Endometrium (tissue), 2 donors: ENCODE data around the gene RANBP1.

ENCODE experiments used
- FAIRE-seq: peaks from 2 replicates; lab custom pipeline; 2012; peaks lifted over from hg19 to GRCh38; lab: Jason Lieb, UNC
- donor health status: control.
- donor health status: control.

The RANBP1 gene

DNA sequence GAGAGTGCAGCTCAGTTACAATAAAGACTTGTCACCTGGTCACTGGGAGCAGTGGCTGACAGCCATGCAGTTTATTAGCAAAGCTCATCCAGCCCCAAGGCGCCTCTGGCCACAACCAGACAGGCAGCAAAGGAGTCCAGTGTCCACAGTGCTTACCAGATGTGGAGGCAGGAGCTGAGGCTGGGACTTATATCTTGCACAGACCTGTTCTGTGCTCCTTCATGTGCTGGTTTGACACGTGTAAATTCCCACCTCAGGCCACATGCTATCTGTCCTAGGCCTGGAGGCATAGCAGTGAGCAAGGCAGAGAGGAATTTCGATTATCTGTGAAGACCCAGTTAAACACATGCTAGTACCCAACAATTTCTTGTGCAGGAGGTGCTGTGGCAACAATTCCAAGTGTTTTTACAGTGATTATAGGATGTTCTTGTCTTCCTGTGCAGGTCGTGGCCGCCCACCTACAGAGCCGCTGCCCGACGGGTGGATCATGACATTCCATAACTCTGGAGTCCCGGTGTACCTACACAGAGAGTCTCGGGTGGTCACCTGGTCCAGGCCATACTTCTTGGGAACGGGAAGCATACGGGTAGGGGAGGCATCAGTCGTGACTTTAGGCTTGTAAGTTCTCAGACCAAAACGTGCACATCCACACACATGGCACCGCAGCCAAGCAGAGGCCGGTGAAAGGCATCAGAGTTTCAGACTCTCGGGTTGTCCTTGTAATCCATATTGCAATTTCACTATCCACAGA, 26.5 kb upstream of the RANBP1 start:
- FAIRE-seq, result no peak

DNA sequence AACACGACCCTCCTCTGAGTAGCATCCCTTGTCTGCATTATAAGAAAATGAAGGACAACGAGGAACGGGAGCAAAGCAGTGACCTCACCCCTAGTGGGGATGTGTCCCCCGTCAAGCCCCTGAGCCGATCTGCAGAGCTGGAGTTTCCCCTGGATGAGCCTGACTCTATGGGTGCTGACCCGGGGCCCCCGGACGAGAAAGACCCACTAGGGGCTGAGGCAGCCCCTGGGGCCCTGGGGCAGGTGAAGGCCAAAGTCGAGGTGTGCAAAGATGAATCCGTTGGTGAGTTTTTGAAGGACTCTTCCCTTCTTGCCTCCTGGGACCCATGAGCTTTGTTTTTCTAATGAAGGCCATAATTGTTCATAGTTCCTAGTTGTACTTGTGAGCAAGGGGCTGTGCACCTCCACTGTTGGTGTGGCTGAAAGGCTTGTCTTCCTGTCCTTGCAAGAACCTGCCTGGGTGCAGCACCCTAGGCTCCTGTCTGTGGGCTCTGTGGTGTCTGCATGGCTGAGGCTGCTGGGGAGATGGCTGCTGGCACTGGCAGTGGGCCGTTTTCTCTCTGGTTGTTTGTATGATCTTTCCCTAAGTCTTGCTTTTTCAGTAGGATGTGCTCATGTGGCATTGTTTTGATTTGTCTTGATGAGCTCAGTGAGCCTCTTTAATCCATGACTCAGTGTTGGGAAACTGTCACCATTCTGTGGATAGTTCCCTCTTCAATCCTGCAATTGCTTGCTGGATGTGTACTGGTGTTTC, 25.8 kb upstream of the RANBP1 start:
- no peak for FAIRE-seq

DNA sequence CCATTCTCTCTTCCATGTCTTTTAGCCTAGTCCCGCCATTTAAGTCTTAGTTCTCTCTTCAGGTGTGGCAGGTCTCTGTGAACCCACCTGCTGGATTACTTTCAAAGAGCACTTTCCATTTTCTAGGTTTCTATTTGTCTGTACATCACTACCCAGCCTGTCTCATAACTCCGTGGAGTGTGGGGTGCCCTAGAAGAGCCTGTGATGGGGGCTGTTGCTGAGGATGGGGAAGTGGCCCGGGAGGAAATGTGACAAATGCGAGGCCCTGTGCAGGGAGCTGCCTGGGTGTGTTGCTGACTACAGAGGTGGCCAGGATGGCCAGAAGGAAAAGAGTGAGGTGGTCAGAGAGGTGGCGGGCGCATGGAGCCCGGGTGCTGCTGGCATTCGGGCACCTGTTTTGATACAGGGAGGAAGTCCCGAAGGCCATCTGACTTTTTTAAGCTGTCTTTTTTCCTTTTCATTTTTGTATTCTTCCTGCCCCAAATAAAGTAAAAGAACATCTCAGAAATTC, 25.1 kb upstream of the RANBP1 start:
- FAIRE-seq, result no peak

DNA sequence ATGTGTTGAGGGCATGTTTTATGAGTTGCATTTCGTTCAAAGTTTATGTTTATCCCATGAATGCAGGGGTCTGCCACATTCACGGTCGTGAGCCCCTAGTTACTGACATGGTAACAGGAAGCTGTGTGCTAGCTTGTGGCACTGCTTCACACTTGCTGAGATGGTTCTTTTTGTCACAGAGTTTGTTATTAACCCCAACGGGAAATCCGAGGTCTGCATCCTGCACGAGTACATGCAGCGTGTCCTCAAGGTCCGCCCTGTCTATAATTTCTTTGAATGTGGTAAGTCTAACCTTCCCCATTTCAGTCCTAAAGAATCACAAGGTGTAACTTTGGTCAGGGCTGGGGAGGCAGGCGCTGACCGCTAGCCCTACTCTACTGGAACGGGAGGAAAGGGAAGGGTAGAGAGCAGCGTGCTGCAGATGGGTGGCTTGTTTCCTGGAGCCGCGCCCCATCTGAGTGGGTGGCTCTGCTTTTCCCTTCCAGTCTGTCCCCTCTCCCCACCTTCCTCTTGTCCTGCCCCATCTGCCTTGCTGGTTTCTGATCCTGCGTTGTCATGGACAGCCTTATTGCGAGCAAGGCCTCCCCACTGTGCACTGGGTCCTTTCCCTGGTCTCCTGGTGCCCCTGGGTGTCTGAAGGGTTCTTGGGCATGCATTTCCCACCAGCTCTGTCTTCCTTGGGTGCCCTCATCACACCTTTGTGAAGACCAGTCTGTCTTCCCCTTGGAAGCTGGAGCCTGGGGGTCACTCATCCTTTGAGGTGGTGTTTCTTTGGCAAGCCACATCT, 24.0 kb upstream of the RANBP1 start:
- FAIRE-seq, result no peak

DNA sequence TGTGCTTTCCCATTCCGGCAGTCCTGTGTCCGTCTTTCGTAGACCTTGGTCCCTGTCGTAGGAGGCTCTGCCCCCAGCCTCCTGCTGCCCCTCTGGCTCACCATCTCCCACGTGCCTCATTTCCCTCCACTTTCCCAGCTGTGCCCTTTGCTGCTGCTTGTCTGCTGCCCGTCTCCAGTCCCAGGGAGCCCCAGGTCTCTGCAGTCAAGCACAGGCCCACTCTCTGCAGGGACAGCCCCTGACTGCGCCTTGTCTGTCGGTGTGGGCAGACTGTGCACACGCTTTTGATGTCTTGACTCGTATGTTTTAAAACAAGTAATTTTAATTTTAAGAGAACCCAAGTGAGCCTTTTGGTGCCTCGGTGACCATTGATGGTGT, 23.4 kb upstream of the RANBP1 start:
- no peak for FAIRE-seq

DNA sequence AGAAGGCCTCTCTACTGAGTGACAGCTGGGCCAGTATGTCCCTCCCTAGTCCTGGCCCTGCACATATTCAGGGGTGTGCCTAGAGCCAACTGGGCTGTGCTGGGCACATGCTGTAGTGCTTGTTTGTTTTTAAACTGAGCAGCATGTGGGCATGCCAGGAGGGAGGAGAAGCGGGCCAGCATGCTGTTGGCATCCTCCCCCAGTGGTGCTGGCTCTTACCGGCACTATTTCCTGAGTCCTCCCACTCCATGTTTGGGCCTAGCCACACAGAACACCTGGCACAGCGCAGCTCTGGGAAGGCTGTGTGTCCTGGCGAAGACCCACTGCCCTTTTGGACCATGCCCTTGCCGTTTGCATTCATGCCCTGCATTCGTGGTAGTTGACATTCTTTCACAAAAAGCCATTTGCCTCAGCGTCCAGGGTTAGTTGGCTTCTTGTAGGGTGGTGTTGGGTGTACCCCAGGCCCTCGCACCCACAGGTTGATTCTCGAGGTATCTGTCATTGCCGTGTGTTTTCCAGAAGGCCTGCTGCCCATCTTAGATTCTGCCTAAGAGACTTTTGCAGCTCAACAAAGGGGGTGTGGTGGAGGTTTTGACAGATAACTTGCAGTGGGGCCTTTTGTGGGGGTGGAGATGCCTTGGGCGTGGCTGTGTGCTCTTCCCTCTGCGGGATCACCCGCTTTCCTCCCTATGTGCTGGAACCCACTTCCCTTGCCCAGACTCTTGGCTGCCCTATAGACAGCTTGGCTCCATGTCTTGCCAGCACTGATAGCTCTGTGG, 22.3 kb upstream of the RANBP1 start:
- FAIRE-seq, result no peak

DNA sequence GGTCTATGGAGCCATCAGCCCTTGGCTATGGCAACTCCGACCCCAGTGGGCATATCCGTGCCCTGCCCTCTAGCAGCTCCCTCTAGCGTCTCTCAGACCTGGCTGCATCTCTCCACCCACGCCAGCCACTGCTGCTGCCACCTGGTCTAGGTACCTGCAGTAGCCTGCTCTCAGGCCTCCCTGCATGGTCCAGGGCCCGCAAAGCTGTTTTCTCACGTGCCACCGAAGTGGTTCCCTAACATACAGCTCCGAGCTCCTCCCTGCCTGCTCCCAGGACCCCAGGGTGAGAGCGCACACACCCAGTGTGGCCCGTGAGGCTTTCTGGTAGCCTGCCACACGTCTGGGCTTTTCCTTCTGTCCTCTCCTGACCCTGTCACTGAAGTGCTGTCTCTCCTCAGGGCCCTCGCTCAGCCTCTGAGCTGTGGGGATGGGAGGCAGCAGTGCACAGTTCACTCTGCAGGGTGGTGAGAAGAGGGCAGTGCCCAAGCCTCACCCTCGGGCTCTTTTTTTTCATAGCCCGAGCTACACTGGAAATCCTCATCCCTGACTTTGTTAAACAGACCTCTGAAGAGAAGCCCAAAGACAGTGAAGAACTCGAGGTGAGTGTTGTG, 21.6 kb upstream of the RANBP1 start:
- FAIRE-seq, result no peak

DNA sequence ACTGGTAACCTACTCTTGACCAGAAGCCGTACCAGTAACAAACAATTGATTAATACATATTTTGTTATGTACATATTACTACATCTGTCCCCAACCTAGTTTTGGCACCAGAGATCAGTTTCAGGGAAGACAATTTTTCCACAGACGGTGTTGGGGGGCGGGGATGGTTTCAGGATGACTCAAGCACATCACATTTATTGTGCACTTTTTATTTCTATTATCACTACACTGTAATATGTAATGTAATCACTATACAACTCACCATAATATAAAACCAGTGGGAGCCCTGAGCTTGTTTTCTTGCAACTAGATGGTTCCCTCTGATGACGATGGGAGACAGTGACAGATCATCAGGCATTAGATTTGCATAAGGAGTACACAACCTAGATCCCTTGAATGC, 20.4 kb upstream of the RANBP1 start:
- no peak for FAIRE-seq

DNA sequence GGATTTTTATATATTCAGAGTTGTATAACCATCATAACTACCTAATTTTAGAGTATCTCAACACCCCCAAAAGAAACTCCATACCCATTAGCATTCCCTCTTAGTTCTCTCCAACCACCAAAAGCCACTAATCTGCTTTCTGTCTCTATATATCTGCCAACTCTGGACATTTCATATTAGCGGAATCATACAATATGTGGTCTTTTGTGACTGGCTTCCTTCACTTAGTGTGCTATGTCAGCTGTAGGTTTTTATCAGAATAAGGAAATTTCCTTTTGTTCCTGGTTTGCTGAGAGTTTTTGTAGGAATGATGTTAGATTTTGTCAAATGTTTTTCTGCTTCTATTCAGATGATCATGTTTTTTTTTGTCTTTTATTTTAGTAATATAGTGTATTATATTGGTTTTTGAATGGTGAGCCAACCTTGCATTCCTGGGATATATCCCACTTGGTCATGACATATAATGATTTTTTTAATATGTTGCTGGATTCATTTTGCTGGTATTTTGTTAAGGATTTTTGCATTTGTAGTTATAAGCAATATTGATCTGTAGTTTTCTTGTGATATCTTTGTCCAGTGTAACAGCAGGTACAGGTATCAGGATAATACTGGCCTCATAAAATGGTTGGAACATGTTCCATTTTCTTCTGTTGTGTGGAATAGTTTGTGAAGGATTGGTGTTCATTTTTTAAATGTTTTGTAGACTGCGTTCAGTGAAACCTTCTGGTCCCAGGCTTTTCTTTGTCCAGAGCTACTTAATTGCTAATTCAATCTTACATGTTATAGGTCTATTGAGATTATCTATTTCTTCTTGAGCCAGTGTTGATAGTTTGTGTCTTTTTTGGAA, 19.1 kb upstream of the RANBP1 start:
- no peak for FAIRE-seq

DNA sequence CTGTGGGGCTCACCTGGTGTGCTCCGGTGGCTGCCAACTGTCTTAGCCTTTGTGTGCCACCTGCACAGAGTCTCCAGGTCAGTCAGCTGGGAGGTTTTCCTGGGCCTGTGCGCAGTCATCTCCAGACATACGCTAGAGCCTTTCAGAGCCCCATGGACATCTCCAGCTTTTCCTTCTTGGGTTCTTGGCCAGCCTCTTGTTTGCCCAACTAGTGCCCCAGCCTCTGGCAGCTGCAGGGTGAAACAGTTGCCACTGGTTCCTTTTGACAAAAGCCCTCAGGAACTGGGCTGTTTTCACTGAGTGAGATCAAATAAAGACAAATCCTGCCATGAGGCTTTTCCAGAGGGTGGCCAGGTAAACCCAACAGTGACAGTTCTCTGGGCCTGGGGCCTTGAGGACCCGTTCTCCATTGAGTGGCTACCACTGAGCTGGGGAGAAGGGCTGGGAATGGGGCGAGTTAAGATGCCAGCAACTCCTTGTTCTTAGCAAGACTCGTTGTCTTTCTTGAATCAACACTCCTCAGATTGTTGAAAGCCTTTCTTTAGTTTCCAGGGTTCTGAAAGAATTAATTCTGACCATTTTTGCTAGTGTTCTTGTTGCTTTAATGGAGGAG, 16.7 kb upstream of the RANBP1 start:
- FAIRE-seq, result no peak

DNA sequence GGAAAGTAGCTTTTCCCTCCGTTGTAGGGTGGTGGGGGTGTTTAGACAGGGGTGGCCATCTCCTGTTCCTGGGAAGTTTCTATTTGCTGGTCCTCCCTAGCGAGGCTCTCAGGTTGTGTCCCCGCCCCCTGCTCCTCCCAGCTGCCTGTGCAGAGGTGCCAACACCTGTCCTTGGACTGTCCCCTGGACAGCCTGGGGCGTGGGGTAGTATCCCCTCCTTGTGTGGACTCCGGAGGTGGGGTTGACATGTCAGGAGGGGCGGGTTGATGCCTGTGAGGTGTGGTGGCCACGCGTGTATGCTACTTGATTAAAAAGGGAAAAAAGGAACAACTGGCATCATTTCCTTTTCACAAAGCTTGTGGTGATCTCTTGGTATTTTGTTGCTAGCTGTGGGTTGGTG, 14.3 kb upstream of the RANBP1 start:
- no peak for FAIRE-seq

DNA sequence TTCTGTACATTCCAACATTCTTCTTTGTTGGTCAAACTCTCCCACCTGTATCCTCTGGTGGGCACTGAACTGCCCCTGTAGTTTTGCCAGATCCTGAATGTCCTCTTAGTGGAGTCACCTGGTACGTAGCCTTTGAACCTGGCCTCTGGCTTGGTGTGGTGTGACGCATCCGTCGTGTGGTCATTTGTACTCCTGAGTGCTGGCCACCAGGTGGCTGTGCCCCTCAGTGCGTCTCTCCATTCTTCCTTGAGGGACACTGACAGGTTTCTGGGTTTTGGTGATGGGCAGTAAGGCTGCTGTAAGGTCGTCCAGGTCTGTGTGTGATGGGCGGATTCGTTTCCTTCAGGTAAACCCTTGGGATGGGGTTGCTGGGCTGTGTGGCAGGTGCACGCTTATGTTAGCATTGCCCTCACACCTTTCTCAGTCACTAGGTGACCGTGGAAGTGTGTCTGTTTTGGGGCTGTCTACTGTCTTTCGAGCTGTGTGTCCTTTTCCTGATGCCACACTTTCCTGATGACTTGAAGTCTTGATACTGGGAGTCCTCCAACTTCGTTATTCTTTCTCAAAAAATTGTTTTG, 13.6 kb upstream of the RANBP1 start:
- no peak for FAIRE-seq

DNA sequence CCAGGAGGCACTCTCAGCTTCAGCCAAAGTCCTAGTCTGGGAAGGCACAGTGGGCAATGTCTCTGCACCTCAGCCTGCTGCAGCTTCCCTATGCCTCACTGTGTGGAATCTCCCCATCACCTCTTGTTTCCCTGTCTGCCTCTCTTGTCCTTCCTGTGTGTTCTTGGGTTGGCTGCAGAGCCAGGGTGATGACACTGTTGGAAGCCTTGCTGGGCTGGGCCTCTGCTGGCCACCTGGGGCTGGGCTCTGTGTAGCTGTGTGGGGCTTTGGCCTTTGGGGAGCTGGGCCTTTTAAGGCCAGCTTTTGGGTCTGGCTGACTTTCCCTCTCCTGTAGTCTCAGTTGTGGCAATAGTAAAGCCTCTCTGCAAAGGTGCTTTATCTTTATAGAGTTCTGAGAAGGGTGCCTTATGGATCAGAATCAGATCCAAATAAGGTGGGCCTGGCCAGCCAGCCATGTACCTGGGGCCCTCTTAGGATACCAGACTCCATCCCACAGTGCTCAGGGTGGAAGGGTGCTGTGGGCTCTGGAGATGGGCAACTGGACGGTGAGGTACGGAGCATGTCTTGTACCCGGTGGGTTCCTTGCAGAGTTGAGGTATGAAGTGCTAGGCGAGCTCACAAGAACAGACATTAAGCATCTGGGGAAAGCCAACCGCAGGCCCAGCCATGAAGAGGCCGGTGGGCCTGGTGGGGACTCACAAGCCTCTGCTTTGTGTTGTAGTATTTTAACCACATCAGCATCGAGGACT, 10.3 kb upstream of the RANBP1 start:
- FAIRE-seq, result no peak

DNA sequence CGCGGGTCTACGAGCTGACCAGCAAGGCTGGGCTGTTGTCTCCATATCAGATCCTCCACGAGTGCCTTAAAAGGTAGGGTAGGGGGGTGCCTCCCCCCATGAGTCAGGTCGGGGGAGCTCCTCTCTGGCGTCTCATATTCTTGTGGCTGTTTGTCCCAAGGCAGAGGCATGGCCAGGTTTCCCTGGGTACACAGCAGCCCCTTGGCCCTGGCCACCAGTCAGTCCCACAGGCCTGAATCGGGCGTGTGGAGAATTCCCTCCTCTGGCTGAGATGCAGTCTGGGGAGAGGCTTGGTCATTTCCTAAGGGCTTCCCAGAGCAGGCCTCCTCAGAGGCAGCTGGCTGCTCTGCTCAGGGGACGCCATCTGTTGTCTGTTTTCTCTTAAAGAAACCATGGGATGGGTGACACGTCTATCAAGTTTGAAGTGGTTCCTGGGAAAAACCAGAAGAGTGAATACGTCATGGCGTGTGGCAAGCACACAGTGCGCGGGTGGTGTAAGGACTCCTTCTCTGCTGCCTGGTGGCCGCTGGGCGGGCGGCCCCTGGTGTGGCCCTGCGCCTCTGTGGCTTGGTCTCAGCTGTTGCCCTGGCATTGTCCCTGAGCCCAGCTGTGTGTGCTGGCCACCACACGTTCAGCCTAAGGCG, 9.6 kb upstream of the RANBP1 start:
- no peak for FAIRE-seq

DNA sequence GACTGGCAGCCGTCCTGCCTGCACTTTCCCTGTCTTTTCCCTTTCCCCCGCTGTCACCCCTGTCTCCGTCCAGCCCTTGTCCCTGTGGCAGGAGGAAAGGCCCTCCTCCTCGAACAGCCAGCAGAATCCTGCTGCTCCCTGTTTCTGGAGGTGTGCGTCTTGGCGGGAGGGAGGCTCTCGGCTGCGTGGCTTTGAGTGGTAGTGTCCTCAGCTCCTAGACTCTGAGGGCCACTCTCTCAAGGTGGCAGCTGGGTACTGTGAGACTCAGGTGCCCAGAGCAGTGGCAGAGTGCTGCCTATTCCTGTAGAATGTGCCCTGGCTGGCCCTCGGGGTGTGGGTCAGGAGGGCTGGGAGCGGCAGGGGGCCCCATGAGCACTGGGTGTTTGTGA, 9.1 kb upstream of the RANBP1 start:
- FAIRE-seq, result no peak

DNA sequence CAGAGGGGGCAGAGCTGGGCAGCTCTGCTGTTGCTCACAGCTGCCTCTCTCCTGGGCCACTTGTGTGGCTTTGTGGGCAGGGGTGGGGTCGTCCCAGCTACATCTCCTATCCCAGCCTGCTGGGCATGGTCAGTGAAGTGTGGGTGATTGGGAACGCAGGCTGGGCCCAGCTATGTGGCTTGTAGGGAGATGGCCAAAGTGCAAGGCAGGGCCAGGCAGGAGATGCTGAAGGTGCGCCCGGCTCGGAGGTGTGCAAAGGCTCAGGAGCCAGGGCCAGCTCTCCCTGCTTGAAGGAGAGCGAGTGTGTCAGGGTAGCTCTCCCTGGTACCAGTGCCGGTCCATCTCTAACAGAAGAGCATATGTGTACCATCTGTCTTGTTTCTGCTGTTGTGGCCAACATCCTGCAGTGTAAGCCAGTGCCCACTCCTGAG, 8.4 kb upstream of the RANBP1 start:
- FAIRE-seq, result no peak

DNA sequence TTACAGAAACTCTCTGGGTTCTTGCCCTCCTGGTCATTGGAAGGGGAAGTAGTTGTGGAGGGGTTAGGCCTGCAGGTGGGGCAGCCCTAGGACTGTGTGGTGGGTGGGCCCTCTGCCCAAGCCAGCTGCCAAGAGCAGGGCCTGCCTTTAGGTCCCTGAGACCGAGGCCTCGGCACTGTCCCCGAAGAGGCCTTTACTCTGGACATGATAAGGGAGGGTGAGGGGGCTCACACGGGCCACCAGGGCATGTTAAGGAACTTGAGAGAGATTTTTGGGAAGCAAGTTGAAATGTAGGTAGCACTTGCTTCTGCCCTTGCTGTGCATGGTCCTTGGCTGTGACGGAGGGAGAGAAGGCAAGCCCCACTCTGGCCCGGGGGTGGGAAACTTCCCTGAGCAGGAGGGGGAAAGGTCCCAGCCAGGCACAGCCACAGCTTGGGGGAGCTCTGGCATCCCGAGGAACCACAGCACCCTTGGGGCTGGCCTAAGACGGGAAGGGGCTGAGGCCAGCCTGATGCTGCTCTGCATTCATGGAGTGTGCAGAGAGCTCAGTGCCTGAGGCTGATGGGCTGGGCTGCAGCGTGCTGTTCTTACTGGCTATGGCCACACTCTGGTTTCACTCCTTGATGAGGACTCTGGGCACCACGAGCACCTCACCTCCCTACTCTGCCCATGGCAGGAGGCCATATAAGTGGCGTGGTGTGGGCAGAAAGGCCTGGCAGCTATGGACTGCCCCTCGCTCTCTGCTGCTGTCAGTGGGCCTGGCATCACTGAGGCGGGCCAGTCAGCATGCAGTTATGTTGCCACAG, 7.8 kb upstream of the RANBP1 start:
- no peak for FAIRE-seq

DNA sequence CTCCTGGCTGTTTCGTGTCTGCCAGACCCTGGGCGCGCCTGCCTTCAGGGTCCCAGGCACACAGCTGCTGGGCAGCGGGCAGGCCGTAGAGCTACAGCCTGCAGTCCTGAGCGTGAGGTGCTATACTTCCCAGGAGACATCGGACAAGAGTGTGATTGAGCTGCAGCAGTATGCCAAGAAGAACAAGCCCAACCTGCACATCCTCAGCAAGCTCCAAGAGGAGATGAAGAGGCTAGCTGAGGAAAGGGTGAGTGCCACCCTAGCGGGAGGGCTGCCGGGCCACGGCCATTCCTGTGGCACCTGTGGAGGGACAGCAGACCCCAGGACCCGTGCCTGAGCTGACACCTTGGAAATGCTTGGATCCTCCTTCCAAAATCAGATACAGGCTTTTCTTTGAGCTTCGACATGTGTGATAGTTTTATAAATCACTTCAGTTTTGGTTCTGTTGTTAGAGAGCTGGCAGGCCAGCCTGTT, 7.1 kb upstream of the RANBP1 start:
- no peak for FAIRE-seq
